ENCODE data around the gene NXPH3.

NXPH3 gene

DNA sequence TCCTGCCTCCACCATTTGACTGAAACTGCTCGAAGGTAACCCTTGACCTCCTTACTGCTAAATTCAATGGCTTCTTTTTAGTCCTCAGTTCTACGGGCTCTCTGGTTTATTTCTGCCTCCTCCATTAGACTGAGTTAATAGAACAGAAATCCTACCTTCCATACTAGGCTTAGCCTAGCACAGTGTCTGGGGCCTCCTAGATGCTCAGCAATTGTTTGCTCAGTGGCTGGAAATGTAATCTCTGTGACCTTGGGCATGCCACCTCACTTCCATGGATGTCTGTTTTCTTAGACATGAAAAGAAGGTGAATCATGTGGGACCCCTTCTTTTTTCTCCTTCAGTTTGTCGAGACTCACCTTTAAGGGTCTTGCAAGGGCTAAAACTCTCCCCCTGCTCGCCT lies 19.7 kb downstream of the NXPH3 start:
- no peak for DNase-seq

DNA sequence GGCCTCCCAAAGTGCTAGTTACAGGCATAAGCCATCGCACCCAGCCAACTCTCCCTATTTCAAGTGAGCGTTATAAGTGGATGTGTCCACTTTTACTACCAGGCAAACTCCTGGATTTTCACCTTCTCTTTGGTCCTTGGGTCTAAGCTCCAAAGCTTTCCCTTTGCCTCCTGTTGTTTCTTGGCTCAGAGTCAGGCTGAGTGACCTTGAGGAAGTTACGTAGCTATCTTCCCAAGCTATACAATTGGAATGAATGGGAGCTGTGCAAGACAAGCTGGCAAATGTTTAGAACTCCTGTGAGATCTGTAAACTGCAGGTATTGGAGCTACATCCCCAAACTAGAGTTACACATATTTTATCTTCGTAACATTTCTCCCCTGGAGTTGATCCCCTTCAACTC lies 20.3 kb downstream of the NXPH3 start:
- DNase-seq, result no peak

GRCh38 chr17:49596613-49597244 lies 21.1 kb downstream of the NXPH3 start:
- DNase-seq, result no peak

- DNase-seq, result no peak
Measured at GRCh38 chr17:49597436-49597835, 21.8 kb downstream of the NXPH3 start.

GRCh38 chr17:49597928-49598655 lies 22.4 kb downstream of the NXPH3 start:
- DNase-seq, result no peak

GRCh38 chr17:49598918-49599317 lies 23.2 kb downstream of the NXPH3 start:
- no peak for DNase-seq

DNA sequence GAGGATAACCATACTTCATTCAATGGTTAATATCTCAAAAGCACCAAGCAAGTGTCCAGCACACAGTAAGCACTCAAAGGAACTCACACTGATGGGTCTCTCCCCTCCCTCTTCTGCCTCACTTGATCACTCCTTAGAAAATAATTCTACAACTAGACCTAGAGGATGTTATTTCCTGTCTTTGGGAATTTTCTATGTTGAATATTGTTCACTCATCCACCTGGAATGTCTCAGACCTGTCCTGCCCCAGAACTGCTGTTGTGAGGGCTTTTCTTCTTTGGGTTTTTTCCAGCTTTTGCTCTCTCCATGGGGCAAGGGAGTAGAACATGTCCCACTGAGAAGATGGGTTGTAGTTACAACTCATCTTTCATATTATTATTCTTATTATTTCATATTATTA lies 25.3 kb downstream of the NXPH3 start:
- DNase-seq, result no peak

- no peak for DNase-seq
Measured at GRCh38 chr17:49602783-49603182, 27.1 kb downstream of the NXPH3 start.

GRCh38 chr17:49603238-49603637 lies 27.6 kb downstream of the NXPH3 start:
- no peak for DNase-seq

DNA sequence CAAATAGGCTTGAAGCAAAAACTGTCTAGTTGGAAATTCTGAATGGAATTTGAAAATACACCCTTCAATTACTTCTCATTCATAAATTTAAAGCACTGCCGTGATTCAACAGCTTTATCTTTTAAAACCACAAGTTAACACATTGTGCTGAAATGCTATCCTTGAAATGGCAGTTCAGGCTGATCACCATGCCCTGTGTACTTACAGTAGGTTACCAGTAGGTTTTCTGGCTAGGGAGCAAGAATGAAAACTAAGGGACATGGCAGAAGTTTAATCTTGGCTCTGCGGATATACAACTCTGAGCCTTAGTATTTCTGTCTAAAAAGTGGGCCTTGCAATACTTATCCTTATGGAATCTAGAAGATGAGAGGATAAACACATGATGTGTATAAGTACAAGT lies 28.0 kb downstream of the NXPH3 start:
- no peak for DNase-seq

- no peak for DNase-seq
Measured at GRCh38 chr17:49604314-49604869, 28.7 kb downstream of the NXPH3 start.

DNA sequence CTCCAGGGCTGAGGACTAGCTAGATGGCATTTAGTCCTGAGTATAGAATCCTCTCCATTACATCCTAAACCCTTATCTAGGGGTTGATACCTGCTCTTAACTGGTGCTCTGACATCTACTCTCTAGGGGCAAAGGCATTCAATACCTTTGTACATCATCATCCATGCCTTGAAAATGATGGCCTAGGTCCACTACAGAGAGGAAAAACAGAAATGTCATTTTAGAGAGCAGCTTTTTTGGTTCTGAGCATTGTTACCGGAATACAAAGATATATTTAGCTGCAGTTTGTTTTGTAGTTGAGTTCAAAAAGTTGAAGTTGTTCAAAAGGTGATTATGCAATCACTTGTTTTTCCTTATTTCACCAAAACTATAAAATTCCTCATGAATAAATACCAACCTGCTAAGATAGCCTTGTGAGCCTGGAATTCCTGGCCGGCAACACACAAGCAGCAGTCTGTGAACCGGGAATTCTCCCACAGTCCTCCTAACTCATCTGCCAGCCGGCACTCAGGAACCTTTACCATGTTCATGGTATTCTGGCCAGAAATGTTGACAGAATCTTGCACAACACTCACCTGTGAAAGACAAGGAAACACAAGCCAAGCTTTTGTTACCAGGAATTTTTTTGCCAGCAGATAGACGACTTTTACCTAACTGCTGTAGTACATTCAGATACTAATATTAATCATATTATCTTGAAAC lies 35.4 kb downstream of the NXPH3 start:
- no peak for DNase-seq

DNA sequence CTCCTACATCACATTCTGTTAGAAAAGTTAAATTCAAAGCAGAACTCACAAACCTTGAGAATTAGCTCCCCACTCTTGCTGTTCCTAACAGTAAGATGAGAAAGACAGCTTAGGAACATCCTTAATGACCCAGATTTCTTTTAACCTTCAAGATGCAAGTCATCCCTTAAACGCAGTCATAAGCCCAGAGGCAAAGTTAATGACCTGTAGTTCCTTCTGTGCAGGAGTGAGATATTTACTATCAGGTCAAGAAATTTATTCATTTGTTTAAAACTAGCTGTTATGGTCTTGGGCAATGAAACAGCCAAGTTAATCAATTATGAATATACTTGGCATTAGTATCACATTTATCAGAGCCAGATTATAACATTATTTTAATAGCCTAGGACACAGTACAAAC lies 37.1 kb downstream of the NXPH3 start:
- no peak for DNase-seq

- DNase-seq, result no peak
Measured at GRCh38 chr17:49613182-49613800, 37.6 kb downstream of the NXPH3 start.

- DNase-seq, result no peak
Measured at GRCh38 chr17:49616086-49616485, 40.4 kb downstream of the NXPH3 start.

- DNase-seq, result no peak
Measured at GRCh38 chr17:49616601-49617131, 41.0 kb downstream of the NXPH3 start.

DNA sequence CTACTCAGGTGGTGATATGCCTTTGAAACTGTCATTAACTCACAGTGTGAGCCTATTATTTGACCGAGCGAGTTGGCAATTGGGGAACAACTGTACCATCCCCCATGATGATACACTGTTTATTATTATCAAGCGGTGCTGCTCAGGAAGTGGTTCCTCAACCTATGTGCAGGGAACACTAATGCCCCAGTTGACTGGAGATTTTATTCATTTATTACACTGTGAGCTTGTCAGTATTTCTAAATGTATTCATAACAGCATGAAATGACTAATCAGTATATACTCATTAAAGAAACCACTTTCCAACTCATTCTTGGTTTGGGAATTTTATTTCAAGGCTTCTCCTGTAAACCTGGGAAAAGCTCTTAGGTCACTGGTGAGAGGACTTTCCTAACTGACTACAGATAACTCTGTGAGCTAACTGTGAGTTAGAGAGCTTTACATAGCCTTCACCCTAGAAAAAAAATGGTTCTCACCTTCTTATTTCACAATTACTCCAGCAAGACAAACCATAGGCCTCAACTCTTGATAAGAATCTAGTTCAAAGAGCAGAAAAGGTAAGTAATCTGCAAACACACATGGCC lies 42.4 kb downstream of the NXPH3 start:
- no peak for DNase-seq

DNA sequence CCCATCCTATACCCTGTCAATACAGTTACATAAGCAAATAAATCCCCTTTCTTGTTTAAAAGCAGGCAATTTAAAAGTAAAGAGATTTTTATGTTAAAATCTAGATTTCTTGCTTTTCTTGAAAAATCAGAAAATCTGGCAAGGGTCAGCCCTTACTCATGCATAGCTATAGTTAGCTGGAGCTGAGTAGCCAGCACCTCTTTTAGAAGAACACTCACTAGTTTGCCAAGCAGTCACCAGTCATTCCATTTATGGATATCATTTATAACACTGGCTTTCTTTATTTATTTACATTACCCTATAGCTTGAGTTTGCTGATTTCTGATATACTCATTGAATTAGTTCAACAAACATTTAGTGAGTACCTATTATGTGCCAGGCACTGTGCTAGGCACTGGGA lies 45.7 kb downstream of the NXPH3 start:
- no peak for DNase-seq

DNA sequence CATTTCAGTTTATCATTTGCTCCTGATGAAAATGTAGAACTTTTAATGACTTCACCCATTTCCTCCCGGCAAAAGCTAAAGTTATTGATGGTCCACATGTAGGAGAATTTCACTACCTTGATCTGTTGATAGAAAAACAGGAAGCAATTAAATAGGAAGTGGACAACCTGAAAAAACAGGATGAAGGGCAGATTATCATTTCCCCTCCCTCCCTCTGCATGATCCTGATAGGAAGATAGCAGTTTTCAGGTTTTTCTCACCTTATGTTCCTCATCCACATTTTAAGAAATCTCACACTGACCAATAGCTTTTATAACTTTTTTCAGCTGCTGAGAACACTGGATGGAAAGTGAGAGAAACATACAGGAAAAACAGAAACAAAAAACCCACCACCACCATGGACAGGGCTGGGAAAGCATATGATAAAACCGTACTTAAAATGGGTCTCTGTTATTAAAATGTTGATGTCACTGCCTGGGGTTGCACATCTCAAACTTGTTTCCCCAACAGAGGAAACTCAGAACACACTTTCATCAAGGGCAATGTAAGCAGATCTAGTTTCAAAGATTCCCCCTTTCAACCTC lies 46.4 kb downstream of the NXPH3 start:
- DNase-seq, result no peak

- DNase-seq, result no peak
Measured at GRCh38 chr17:49624896-49625295, 49.2 kb downstream of the NXPH3 start.

DNA sequence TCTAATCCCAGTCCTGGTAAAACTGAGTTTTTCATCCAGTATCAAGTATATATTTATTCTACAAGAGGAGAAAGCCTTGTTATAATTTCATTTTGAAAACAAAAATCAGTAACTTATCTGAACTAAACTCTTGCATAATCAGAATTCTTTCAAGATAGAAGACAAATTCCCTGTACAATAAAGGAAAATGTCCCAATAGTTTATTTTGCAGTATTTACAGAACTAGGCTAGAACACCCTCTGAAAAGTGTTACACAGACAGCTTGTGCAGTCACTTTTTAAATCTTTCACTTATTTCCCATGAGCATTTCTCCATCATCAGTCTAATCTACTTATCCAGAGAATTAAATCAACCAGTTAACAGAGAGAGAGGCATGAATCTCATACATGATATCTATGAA lies 53.8 kb downstream of the NXPH3 start:
- DNase-seq, result no peak

All from CD4-positive, alpha-beta T cell treated with Interleukin-17A for 4 hours (primary cell).